H1 (cell line): ENCODE measurements around the gene KRT7. TPM values are rescaled to one million over a fixed set of nuclear protein-coding genes. Genes with fewer than 3 reads are reported as not detected.

ENCODE experiments used
- CTCF ChIA-PET: fragments of 300-600 bp; sonication (Branson Sonifier 250); formaldehyde crosslinking; loops from one replicate; lab custom pipeline; 2021; ENCODE audit not compliant: partially characterized antibody; lab: Charles Lee
- POLR2A ChIA-PET: fragments of 300-600 bp; sonication (Branson Sonifier 250); formaldehyde crosslinking; loops from one replicate; lab custom pipeline; 2021; ENCODE audit warnings: inconsistent platforms; ENCODE audit not compliant: partially characterized antibody; lab: Charles Lee
- DNase-seq, 2 experiments: peaks; one replicate each; pipeline versions ENCODE4 v3.0.0 to v3.0.0-alpha.2; 2010 to 2022; ENCODE audit warnings: low spot score in 2 of 2, low read depth in 1 of 2, mixed read lengths in 1 of 2
- FAIRE-seq: peaks from 2 replicates; lab custom pipeline; 2011; peaks lifted over from hg19 to GRCh38; lab: Jason Lieb, UNC
- H2AFZ ChIP-seq: 2 replicates; pipeline ENCODE4 v1.8.1; 2012; ENCODE audit warnings: low read length, inconsistent platforms
- H2AK5ac ChIP-seq: 2 replicates; pipeline ENCODE4 v1.6.1; 2013; ENCODE audit warnings: low read depth, low read length
- H2BK120ac ChIP-seq: replicated peaks from 2 replicates; pipeline ENCODE3; 2013; ENCODE audit warnings: low read depth, low read length, inconsistent platforms
- H2BK12ac ChIP-seq: 2 replicates; pipeline ENCODE4 v1.6.1; 2013; ENCODE audit warnings: low read depth, low read length
- H2BK15ac ChIP-seq: 2 replicates; pipeline ENCODE4 v1.6.1; 2013; ENCODE audit warnings: low read length
- H2BK20ac ChIP-seq: 2 replicates; pipeline ENCODE4 v1.6.1; 2013; ENCODE audit warnings: low read length
- H2BK5ac ChIP-seq: 2 replicates; pipeline ENCODE4 v1.6.1; 2013; ENCODE audit warnings: low read depth, low read length
- H3K14ac ChIP-seq: 2 replicates; pipeline ENCODE4 v1.6.1; 2013; ENCODE audit warnings: inconsistent platforms; ENCODE audit not compliant: insufficient read length
- H3K18ac ChIP-seq: 2 replicates; pipeline ENCODE4 v1.6.1; 2013; ENCODE audit warnings: low read length; ENCODE audit errors: extremely low read depth
- H3K23ac ChIP-seq: 2 replicates; pipeline ENCODE4 v1.6.1; 2013; ENCODE audit warnings: inconsistent platforms; ENCODE audit not compliant: insufficient read length
- H3K23me2 ChIP-seq: 2 replicates; pipeline ENCODE4 v1.6.1; 2013; ENCODE audit warnings: low read depth, low read length
- H3K27ac ChIP-seq: 2 replicates; pipeline ENCODE4 v1.6.1; 2011; ENCODE audit warnings: low read depth, low read length, inconsistent platforms
- H3K27me3 ChIP-seq, 4 experiments: replicated peaks in 1 of 4; 1 replicate in 1 of 4; 2 replicates in 3 of 4; pipeline versions ENCODE4 v1.6.1 to v1.8.1; 2011 to 2013; ENCODE audit warnings: low read length in 3 of 4, mild to moderate bottlenecking in 3 of 4, inconsistent platforms in 2 of 4, mixed read lengths in 2 of 4, moderate library complexity in 1 of 4; ENCODE audit not compliant: control insufficient read depth in 3 of 4, insufficient read depth in 3 of 4; ENCODE audit errors: extremely low read depth in 1 of 4
- H3K36me3 ChIP-seq, 4 experiments: 2 replicates each; pipeline versions ENCODE4 v1.6.1 to v1.8.1; 2011 to 2013; ENCODE audit warnings: mild to moderate bottlenecking in 4 of 4, low read length in 3 of 4, moderate library complexity in 2 of 4, control low read depth in 1 of 4, inconsistent platforms in 1 of 4; ENCODE audit not compliant: insufficient read depth in 4 of 4, control insufficient read depth in 2 of 4
- H3K4ac ChIP-seq: replicated peaks from 2 replicates; pipeline ENCODE3; 2013; ENCODE audit warnings: low read length, low read depth, mixed read lengths, inconsistent platforms; ENCODE audit not compliant: insufficient read length
- H3K4me1 ChIP-seq, 4 experiments: replicated peaks in 1 of 4; 1 replicate in 1 of 4; 2 replicates in 3 of 4; pipeline versions ENCODE4 v1.6.1 to v1.8.1; 2011 to 2013; ENCODE audit warnings: low read length in 3 of 4, inconsistent platforms in 2 of 4, mixed read lengths in 1 of 4; ENCODE audit not compliant: insufficient read depth in 4 of 4, control insufficient read depth in 3 of 4
- H3K4me2 ChIP-seq, 2 experiments: 2 replicates each; pipeline versions ENCODE4 v1.6.1 to v1.8.1; 2011 to 2013; ENCODE audit warnings: low read depth in 2 of 2, low read length in 2 of 2, control low read depth in 1 of 2, inconsistent platforms in 1 of 2, mild to moderate bottlenecking in 1 of 2; ENCODE audit not compliant: insufficient read depth in 1 of 2
- H3K4me3 ChIP-seq, 4 experiments: fragments of 200-600, 300-600 bp in 1 of 4; sonication (generic), shearing (Covaris generic), sonication (Bioruptor Twin) in 1 of 4; 2 replicates each; pipeline versions ENCODE4 v1.5.1 to v1.8.1; 2011 to 2016; ENCODE audit warnings: low read length in 4 of 4, low read depth in 3 of 4, control low read depth in 2 of 4, inconsistent platforms in 2 of 4, mild to moderate bottlenecking in 2 of 4, mixed read lengths in 1 of 4, moderate library complexity in 1 of 4; ENCODE audit not compliant: insufficient read depth in 2 of 4; ENCODE audit errors: extremely low read depth in 1 of 4
- H3K56ac ChIP-seq: replicated peaks from 2 replicates; pipeline ENCODE3; 2013; ENCODE audit warnings: low read depth, mild to moderate bottlenecking, mixed read lengths, low read length, inconsistent platforms; ENCODE audit not compliant: insufficient read length
- H3K79me1 ChIP-seq: 2 replicates; pipeline ENCODE4 v1.6.1; 2013; ENCODE audit warnings: low read depth, low read length, control low read depth
- H3K79me2 ChIP-seq, 2 experiments: 2 replicates each; pipeline versions ENCODE4 v1.6.1 to v1.8.1; 2012 to 2013; ENCODE audit warnings: low read length in 2 of 2, mild to moderate bottlenecking in 2 of 2, inconsistent platforms in 1 of 2; ENCODE audit not compliant: insufficient read depth in 2 of 2, control insufficient read depth in 1 of 2
- H3K9ac ChIP-seq, 4 experiments: replicated peaks in 1 of 4; 1 replicate in 1 of 4; 2 replicates in 3 of 4; pipeline versions ENCODE4 v1.6.1 to v1.8.1; 2011 to 2013; ENCODE audit warnings: low read depth in 3 of 4, low read length in 3 of 4, control low read depth in 2 of 4, mild to moderate bottlenecking in 2 of 4, moderate library complexity in 2 of 4, inconsistent platforms in 1 of 4; ENCODE audit errors: extremely low read depth in 1 of 4
- H3K9me3 ChIP-seq, 2 experiments: 2 replicates each; pipeline versions ENCODE4 v1.6.1 to v1.8.1; 2012 to 2013; ENCODE audit warnings: mild to moderate bottlenecking in 2 of 2, moderate library complexity in 2 of 2, control low read depth in 1 of 2, inconsistent platforms in 1 of 2, low read depth in 1 of 2, low read length in 1 of 2, mixed read lengths in 1 of 2; ENCODE audit not compliant: insufficient read depth in 2 of 2
- H4K20me1 ChIP-seq, 2 experiments: replicated peaks in 1 of 2; 2 replicates each; pipeline versions ENCODE3 to v1.8.1; 2011 to 2013; ENCODE audit warnings: inconsistent platforms in 2 of 2, low read length in 2 of 2, mild to moderate bottlenecking in 1 of 2; ENCODE audit not compliant: insufficient read depth in 2 of 2, control insufficient read depth in 1 of 2
- H4K5ac ChIP-seq: 2 replicates; pipeline ENCODE4 v1.6.1; 2013; ENCODE audit warnings: low read length, low read depth, mixed read lengths, inconsistent platforms; ENCODE audit not compliant: insufficient read length
- H4K8ac ChIP-seq: 2 replicates; pipeline ENCODE4 v1.8.0; 2013; ENCODE audit warnings: mild to moderate bottlenecking, moderate library complexity, low read length, inconsistent platforms; ENCODE audit not compliant: insufficient read depth; ENCODE audit errors: extremely low read depth
- H4K91ac ChIP-seq: replicated peaks from 2 replicates; pipeline ENCODE3; 2013; ENCODE audit warnings: low read length, mixed read lengths, inconsistent platforms; ENCODE audit not compliant: insufficient read length
- BACH1 ChIP-seq: IDR thresholded peaks from 2 replicates; pipeline ENCODE4 v1.6.1; 2012; ENCODE audit warnings: low read length, improper control_type of control experiment
- CHD1 ChIP-seq: IDR thresholded peaks from 2 replicates; pipeline ENCODE4 v1.6.1; 2012; ENCODE audit warnings: low read depth, low read length, improper control_type of control experiment
- FOSL1 ChIP-seq: IDR thresholded peaks from 2 replicates; pipeline ENCODE4 v1.6.1; 2011; ENCODE audit warnings: mild to moderate bottlenecking, low read depth, low read length, moderate library complexity; ENCODE audit not compliant: insufficient read depth
- JUN ChIP-seq: IDR thresholded peaks from 2 replicates; pipeline ENCODE4 v1.6.1; 2011; ENCODE audit warnings: low read depth, mild to moderate bottlenecking, improper control_type of control experiment, low read length
- SAP30 ChIP-seq: fragments of 300-600 bp; sonication (generic); IDR thresholded peaks from 2 replicates; pipeline ENCODE4 v1.7.1; 2012; ENCODE audit warnings: low read length, moderate library complexity, mild to moderate bottlenecking, inconsistent platforms; ENCODE audit not compliant: insufficient read depth, insufficient replicate concordance
- SIN3A ChIP-seq, 2 experiments: IDR thresholded peaks in 1 of 2; conservative IDR thresholded peaks in 1 of 2; 2 replicates each; pipeline ENCODE4 v1.6.1; 2011 to 2012; ENCODE audit warnings: low read length in 2 of 2, improper control_type of control experiment in 1 of 2, low read depth in 1 of 2, mild to moderate bottlenecking in 1 of 2
- SIRT6 ChIP-seq: IDR thresholded peaks from one replicate; pipeline ENCODE4 v1.7.1; 2012; ENCODE audit warnings: low read length, inconsistent platforms
- SP2 ChIP-seq: IDR thresholded peaks from 2 replicates; pipeline ENCODE4 v1.6.1; 2012; ENCODE audit warnings: mild to moderate bottlenecking, low read length, inconsistent platforms
- TAF7 ChIP-seq: optimal IDR thresholded peaks from 2 replicates; pipeline ENCODE3; 2011; ENCODE audit warnings: low read depth, mild to moderate bottlenecking, inconsistent platforms, low read length, moderate library complexity, borderline replicate concordance
- YY1 ChIP-seq: IDR thresholded peaks from 2 replicates; pipeline ENCODE4 v1.6.1; 2011; ENCODE audit warnings: low read depth, mild to moderate bottlenecking, low read length
- whole genome bisulfite sequencing, 2 experiments: shearing (Covaris generic) in 1 of 2; methylation state at CpG; one replicate each; pipeline versions ENCODE4 v1.1.6 to v1.1.7; 2013 to 2015; ENCODE audit warnings: low lambda C conversion rate in 2 of 2, mixed read lengths in 2 of 2, inconsistent platforms in 1 of 2, low coverage in 1 of 2, missing lambda C conversion rate in 1 of 2; ENCODE audit not compliant: insufficient replicate concordance in 2 of 2, insufficient coverage in 1 of 2, insufficient read length in 1 of 2; ENCODE audit errors: extremely low coverage in 1 of 2, missing lambda C conversion rate in 1 of 2; 5-methylcytosine and 5-hydroxymethylcytosine counted together
- polyA plus RNA-seq, 7 experiments: library from polyadenylated mRNA; depleted of rRNA in 3 of 7; stranded (reverse) in 5 of 7; unstranded in 2 of 7; fragments of >200 nt in 5 of 7; fragments of 200-250 nt in 2 of 7; gene quantifications; 1 replicate in 5 of 7; 2 replicates in 1 of 7; 4 replicates in 1 of 7; pipeline versions ENCODE4 v1.2.1 to v1.2.3, GENCODE V29; 2011 to 2013; ENCODE audit warnings: missing spikeins in 2 of 7, mixed read lengths in 2 of 7
- total RNA-seq: library from RNA; stranded (reverse); fragmentation: NEBNext Ultra II Directional; extraction: Animal tissue kit (Norgen Biotek cat#: 25700); gene quantifications from 2 replicates; pipeline ENCODE4 v1.2.1, GENCODE V29; 2021
- TF ChIP-seq, protein P1 (sequence below): IDR thresholded peaks from 2 replicates; pipeline ENCODE4 v1.6.1; 2012; ENCODE audit warnings: inconsistent platforms

The KRT7 gene
- total and polyA plus RNA-seq, 2 of the 8 experiments (the other 6 are each of a cell fraction or from before 2014, with no cell fraction given) = 13.2 to 19.0 TPM

DNA sequence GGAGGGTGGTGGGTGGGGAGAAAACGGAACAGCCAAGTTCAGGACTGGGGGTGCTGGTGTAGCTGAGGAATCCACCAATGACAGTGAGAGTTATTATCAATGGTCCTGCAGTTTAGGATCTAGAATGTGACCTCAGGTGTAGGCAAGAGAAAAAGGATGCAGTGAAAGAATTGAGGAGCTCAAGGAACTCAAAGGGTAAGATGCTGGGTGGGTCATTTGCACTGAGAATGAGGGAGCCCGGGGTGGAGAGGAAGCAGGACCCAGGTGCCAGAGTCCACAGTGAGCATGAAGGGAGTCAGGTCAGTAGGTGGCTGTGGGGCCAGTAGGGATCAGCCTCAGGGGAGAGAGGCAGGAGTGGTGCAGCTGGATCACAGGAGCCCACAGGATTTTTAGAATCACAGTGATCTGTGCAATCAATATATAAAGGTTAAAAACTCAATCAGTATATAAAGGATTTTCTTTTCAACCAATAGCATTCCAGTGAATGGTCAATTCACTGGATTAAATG is 3.2 kb upstream of the KRT7 start:
- Histone ChIP-seq H3K4me1 (peaks cover 0 to 25% (median 18%) of the 10 kb centered on the region in 4 experiments; a peak in 6 of 7 replicates), H3K23me2 (peaks cover 8% of the 10 kb centered on the region; the same call in 1 of the 2 replicates), H3K79me2 (no peaks in the 10 kb centered on the region), H2BK15ac (no peak overlapping the region), H3K9ac (no peak overlapping the region), H2BK120ac (no peak overlapping the region), H3K14ac (no peak overlapping the region), H3K18ac (no peak overlapping the region), H2AFZ (no peak overlapping the region), H3K27me3 (peaks cover 0 to 41% (median 23%) of the 10 kb centered on the region in 4 experiments; a peak in 6 of 7 replicates), H2BK5ac (no peak overlapping the region), H4K91ac (no peak overlapping the region), H4K8ac (no peak overlapping the region), H3K36me3 (no peaks in the 10 kb centered on the region), H3K27ac (no peak overlapping the region), H3K4ac (no peak overlapping the region), H3K23ac (no peak overlapping the region), H4K5ac (no peak overlapping the region), H3K4me3 (no peak overlapping the region), H2BK12ac (0 out of 2 replicates have a peak overlapping the region, but pooled peaks have one; percentile 39), H2AK5ac (no peak overlapping the region), H2BK20ac (no peak overlapping the region), H3K4me2 (no peak overlapping the region), H3K56ac (no peak overlapping the region), H3K79me1 (no peaks in the 10 kb centered on the region), H4K20me1 (no peaks in the 10 kb centered on the region), H3K9me3 (no peaks in the 10 kb centered on the region)
- POLR2A ChIA-PET = no interaction called here
- WGBS, 2 experiments = 91% methylated on average over 2 of the region's 2 CpGs; no CpG with 5 or more reads in 1 of the 2 experiments
- DNase-seq (no peak), FAIRE-seq (no peak)
- CTCF ChIA-PET = interaction anchor here (0.9 to 17.6 kb wide), 13 partner anchors 9 to 132 kb away, joined by 3 to 151 read pairs (median 5); no protein-coding TSS in a partner anchor
- TF ChIP-seq SIRT6 (no peak), SAP30 (no peak), CHD1 (no peak), TAF7 (no peak), SIN3A (conservative IDR thresholded peaks at IDR 0.05 in 1 of 2, IDR thresholded peaks at IDR 0.05 in 1 of 2; ENCODE audit: low read depth in 1 of 2, low read length in 2 of 2) (no peak), JUN (no peak), FOSL1 (no peak), YY1 (no peak), SP2 (no peak), BACH1 (no peak)
- TF ChIP-seq, protein P1, sequence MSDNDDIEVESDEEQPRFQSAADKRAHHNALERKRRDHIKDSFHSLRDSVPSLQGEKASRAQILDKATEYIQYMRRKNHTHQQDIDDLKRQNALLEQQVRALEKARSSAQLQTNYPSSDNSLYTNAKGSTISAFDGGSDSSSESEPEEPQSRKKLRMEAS = no peak
